HG03558 (cell line): Measurements from ENCODE around the gene KRAS.
A peak's percentile ranks its signal among the peaks of the same experiment; 100 is the strongest.
"Not testable (repeated sequence)": the region's sequence is repeated elsewhere in the genome, so short reads cannot be mapped to it uniquely, and the experiment has no call there.

Experiments used
- ATAC-seq: cut with Tn5 transposase; IDR thresholded peaks from one replicate; pipeline ENCODE4 v1.9.1; 2021; ENCODE audit warnings: moderate number of reproducible peaks; ENCODE audit not compliant: unreplicated experiment; ENCODE audit errors: extremely low read depth

Gene KRAS

GRCh38 chr12:25250744-25251730, at the start of gene KRAS:
Gene KRAS (minus strand): TSS chr12:25250929.
- peak; percentile 56 for ATAC-seq

DNA sequence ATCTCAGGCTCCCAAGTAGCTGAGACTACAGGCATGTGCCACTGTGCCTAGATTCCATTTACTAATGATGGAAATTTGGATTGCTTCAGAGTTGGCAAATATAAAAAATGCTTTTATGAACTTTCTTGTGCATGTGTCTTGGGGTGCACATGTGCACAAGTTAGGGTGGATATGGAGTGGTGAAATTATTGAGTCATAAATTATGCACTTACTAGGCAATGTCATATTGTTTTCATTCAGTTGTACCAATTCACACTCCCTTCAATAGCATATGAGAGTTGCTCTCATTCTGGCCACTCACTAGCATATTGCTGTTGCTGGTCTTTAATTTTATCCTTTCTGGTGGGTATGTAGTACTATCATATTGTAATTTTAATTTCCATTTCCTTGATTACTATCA, 45.7 kb upstream of the KRAS start:
- ATAC-seq, result no peak

GRCh38 chr12:25295361-25295760, 44.6 kb upstream of the KRAS start:
- ATAC-seq, result no peak

GRCh38 chr12:25293653-25294052, 42.9 kb upstream of the KRAS start:
- ATAC-seq, result no peak

- ATAC-seq, result not testable (repeated sequence)
These were observed 42.1 kb upstream of the KRAS start for GRCh38 chr12:25292810-25293221.

DNA sequence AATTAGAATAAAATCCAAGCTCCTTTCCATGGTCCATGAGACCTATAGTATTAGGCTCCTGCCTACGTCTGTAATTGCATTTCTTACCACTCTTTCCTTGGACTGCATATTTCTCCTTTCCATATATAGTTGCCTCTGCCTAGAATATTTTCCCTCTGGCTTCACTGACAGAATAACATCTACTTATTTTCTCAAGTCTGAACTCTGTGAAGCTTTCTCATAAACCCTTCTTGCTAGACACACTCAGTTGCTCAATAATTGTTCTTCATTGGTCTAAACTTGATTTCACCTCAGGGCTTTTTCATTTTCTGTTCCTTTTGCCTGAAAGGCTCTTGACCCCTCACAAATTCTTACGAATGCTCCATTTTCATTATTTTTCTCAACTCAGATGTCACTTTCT, 36.9 kb upstream of the KRAS start:
- no peak for ATAC-seq

DNA sequence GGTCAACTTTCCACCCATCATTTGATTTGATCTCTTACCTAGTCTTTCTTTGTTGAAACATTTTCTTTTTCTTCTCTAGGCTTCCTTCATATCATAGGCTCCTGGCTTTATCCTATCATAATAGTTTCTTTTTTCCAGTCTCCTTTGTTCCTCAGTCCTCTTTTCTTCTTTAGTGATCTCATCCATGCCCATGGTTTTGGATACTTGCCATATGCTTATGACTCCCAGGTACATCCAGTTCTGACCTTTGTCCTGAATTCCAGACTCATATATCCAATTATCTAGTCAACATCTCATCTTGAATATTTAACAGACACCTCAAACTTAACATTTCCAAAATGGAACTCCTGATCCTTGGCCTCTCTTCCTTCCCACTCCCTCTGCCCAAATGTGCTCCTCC, 36.1 kb upstream of the KRAS start:
- no peak for ATAC-seq

GRCh38 chr12:25284024-25284423, 33.3 kb upstream of the KRAS start:
- ATAC-seq, result no peak

- no peak for ATAC-seq
These were observed 32.3 kb upstream of the KRAS start for GRCh38 chr12:25283006-25283405.

- no peak for ATAC-seq
These were observed 29.4 kb upstream of the KRAS start for GRCh38 chr12:25280082-25280481.

GRCh38 chr12:25278269-25278668, 27.5 kb upstream of the KRAS start:
- no peak for ATAC-seq

DNA sequence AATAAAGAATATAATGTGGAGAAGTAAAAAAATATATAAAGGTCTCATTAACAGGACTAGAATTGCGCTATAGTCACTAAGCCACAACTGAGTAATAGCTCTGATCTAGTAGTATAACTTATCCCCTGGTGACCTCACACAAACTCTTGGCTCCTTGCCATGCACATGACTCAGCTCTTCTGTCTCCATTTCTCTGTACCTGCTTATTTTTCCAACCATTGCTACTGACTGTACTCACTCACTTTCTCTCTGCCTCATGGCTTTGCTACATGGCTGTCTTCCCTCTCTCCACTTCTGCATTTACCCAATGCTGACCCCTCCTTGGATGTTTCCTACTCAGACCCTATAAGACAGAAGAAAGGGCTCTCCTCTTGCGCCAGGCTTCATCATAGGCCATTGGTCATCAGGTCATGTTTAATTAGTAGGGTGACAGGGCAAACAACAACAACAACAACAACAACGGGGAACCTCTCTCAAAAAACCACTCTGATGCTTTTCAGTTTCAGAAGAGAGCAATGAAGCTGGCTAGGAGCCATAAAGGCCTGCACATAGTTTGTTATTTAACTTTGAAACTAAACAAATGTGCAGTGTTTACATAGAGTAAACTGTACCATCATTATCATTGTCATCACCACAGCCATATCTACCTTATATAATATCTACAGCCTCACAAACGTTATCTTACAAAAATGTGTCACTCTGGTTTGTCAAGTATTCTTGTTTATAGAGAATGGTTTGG, 25.6 kb upstream of the KRAS start:
- peak; percentile 50 for ATAC-seq

GRCh38 chr12:25271486-25272098, 20.9 kb upstream of the KRAS start:
- ATAC-seq, result no peak

- peak; percentile 88 for ATAC-seq
These were observed 19.0 kb upstream of the KRAS start for GRCh38 chr12:25269701-25270100.

DNA sequence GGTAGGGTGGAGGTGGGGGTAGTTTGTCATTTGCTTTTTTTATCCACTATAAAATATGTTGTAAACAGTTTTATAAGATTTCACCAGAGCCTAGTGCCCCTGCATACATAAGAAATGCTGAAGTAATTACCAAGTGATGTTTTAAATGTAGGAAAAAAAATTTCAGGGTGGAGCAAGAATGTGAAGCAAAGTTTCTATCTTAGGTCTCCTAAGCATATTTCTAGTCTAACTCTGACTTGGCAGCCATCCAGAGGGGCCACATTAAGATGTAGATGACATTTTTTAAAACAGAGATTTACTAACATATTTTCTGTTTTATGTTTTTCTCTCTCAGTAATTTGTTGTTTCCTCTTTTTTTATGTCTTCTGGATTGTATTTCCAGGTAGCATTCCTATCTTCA, 15.8 kb upstream of the KRAS start:
- no peak for ATAC-seq

GRCh38 chr12:25264862-25265261, 14.1 kb upstream of the KRAS start:
- ATAC-seq, result no peak

- ATAC-seq, result no peak
These were observed 13.4 kb upstream of the KRAS start for GRCh38 chr12:25264114-25264513.

DNA sequence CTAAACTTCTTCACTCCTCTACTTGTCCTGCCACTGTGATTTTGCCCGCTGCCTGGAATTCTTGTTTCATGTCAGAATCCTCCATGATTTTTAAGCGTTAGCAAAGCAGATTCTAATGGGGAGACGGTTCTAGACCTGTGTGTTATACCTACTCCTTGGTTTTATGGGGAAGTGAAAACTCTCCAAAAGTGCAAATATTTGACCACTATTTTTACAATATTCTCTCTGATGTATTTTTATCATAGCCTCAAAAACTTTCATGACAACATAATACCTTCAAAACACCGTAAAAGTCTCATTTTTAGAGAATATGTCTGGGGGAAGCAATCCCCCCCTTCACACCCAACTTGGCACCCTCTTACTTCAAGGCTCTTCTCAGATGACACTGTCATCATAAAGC, 12.9 kb upstream of the KRAS start:
- ATAC-seq, result no peak

DNA sequence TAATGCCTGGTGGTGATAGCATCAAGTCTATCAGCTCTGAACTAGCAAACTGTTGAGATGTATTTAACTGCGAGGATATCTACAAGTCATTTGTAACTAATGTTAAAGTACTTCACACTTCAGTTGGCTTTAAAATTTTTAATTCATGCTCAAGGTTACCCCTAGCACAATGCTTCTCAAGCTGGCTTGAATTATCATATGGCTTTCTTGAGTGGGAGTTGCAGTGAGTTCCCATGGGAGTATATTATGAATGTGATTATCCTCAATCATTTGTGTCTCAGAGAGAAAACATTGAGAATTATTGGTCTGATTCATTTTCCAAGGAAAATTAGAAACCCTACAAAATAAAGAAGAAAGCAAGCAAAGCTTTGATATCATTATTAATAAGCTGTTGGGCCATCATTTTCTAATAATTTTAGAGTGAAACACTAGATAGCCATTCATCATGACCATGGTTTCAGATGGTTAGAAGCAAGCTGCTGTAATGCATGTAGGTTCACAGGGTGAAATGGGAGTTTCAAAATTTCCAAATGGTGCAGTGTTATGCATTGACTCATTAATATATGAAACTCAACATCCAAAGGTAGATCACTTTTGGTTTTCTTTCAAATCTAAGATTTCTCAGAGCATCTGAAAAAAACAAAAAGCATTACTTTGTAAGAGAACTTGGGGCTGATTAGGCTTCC, 11.8 kb upstream of the KRAS start:
- ATAC-seq, result no peak

DNA sequence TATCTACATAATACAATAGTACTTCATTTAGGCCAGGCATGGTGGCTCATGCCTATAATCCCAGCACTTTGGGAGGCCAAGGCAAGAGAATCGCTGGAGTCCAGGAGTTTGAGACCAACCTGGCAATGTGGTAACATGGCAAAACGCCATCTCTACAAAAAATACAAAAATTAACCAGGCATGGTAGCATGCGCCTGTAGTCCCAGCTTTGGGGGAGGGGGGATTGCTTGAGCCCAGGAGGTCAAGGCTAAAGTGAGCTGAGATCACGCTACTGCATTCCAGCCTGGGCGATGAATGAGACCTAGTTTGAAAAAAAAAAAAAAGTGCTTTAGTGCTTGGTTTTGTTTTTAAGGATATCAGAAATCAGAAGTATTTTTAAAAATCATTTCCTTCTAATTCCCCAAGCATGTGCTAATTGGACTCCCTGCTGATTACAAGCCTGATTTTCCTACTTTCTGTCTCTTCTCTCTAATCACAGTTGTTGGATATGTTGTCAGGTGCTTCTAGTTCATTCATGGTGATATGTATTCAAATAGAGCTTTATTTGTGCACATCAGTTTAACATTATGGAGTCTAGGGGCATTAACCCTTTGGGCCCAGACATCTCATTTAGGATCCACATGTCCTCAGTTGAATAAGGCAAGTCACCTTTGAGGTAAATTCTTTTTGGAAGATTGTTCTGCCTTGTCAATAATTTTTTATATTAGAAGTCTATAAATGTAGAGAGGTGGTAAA, 7.0 kb upstream of the KRAS start:
- no peak for ATAC-seq
